ENCODE measurements around the gene CRACR2B.

CRACR2B gene

DNA sequence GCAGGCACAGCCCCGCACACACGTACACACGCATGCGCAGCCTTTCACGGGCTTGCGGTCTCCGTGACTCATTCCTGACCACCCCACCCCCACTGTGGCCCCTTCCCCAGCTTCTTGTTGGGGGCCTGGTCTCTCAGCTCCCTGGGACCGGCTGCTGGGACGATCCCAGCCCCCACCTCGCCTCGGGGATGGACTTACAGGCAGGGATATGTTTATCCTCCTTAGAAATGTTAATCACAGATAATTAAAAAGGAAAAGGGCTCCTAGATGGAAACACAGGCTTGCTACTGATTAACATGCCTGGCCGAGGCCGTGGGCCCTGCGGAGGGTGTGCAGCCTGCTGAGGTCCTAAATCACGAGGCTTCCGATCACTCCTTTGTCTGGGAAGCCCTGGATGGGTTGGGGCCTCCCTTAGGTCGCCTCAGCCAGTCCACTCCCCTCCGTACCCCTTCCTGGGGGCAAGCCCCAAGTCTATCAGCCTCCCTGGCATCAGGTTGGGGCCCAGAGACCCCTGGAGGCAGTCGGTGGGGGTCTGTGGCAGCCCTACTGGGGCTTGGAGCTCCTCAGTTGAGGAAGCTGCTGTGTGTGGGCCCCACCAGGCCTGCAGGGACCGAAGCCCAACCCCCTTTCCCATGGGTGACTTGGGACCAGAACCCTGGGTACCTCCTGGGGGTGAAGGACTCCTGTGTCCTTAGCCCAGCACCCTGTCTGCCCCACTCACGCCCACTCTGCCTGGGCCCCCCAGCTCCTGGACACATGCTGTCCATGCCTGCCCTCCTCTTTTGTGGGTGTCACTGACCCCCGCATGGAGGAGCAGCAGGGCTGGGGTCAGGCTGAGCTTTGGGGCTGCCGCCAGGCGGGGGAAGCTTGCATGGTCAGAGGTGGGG is 35.5 kb downstream of the CRACR2B start:
- TF ChIP-seq FOXP2 (optimal IDR thresholded peaks at IDR 0.05; ENCODE audit: borderline replicate concordance, extremely low read depth, extremely low read length, insufficient read depth) (no peak), TAF1 (IDR thresholded peaks at IDR 0.05; ENCODE audit: borderline replicate concordance, insufficient read depth, low read length) (no peak), POLR2AphosphoS5 (IDR thresholded peaks at IDR 0.05; ENCODE audit: low read depth, low read length) (no peak), SIN3A (IDR thresholded peaks at IDR 0.05; ENCODE audit: borderline replicate concordance, insufficient read depth, low read length) (no peak)
- TF ChIP-seq, protein P1, sequence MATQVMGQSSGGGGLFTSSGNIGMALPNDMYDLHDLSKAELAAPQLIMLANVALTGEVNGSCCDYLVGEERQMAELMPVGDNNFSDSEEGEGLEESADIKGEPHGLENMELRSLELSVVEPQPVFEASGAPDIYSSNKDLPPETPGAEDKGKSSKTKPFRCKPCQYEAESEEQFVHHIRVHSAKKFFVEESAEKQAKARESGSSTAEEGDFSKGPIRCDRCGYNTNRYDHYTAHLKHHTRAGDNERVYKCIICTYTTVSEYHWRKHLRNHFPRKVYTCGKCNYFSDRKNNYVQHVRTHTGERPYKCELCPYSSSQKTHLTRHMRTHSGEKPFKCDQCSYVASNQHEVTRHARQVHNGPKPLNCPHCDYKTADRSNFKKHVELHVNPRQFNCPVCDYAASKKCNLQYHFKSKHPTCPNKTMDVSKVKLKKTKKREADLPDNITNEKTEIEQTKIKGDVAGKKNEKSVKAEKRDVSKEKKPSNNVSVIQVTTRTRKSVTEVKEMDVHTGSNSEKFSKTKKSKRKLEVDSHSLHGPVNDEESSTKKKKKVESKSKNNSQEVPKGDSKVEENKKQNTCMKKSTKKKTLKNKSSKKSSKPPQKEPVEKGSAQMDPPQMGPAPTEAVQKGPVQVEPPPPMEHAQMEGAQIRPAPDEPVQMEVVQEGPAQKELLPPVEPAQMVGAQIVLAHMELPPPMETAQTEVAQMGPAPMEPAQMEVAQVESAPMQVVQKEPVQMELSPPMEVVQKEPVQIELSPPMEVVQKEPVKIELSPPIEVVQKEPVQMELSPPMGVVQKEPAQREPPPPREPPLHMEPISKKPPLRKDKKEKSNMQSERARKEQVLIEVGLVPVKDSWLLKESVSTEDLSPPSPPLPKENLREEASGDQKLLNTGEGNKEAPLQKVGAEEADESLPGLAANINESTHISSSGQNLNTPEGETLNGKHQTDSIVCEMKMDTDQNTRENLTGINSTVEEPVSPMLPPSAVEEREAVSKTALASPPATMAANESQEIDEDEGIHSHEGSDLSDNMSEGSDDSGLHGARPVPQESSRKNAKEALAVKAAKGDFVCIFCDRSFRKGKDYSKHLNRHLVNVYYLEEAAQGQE (IDR thresholded peaks at IDR 0.05; ENCODE audit: insufficient read depth in 1 of 2, low read depth in 2 of 2, low read length in 2 of 2): no peak

DNA sequence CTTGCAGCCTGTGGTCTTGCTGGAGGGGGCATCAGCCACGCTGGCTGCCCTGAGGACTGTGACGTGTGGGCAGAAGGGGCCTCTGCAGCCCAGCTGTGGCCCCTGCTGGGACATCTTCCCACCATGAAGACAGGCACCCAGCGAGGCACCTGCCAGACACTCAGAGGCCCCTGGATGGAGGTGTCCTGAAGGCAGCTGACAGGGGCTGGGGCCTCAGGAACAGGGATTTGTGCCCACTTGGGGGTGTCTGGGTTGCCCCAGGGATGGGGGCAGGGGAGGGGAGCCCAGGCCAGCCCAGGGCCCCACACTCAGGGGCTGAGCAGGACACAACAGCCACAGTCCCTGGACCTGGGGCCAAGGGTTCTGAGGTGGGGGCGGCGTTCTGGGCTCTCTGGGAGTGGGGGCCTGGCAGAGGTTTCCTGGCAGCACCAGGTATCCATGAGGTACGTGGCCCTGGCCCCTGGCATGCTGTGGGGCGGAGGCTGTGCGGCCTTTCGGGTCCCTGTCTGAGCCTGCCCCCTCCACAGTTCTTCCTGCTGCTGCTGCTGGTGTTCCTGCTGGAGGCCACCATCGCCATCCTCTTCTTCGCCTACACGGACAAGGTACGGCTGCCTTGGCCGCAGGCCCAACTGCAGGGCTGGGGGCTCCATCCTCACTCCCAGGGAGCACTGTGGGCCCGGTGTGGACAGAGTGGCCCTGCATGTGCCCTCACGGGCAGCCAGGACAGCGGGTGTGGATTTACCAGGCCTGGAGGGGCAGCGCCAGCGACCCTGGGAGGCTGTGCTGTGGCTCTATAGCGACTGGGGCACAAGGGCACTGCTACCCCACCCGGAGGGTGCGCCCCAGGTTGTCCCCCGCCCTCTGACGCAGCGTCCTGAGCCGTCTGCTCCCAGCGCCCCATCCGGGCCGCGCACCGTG is 36.5 kb downstream of the CRACR2B start:
- TF ChIP-seq, protein P1 (IDR thresholded peaks at IDR 0.05; ENCODE audit: insufficient read depth in 1 of 2, low read depth in 2 of 2, low read length in 2 of 2): no peak
- peak; percentile 44; the same call in 1 of the 2 replicates for TF ChIP-seq POLR2AphosphoS5 (IDR thresholded peaks at IDR 0.05; ENCODE audit: low read depth, low read length)

DNA sequence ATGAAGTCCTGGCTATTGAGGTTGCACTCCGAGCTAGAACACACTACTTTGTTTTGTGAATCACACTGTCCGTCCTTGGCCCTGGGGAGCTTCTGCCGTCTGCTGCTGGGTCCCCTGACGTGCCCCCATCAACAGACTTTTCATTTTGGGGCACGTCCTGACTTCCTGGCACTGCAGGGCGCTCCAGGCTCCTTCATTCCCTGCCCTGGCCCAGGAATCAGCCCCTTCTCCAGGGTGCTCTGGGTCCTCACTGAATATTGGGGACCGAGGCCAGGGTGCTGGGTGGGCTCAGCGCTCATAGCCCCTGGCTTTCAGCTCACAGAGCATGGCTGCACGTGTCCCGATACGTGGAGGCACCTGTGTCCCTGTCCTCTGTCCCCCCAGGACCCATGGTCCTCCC is 37.2 kb downstream of the CRACR2B start:
- TF ChIP-seq TAF1 (IDR thresholded peaks at IDR 0.05; ENCODE audit: borderline replicate concordance, insufficient read depth, low read length): no peak
- TF ChIP-seq POLR2AphosphoS5 (IDR thresholded peaks at IDR 0.05; ENCODE audit: low read depth, low read length): no peak
- no peak for TF ChIP-seq FOXP2 (optimal IDR thresholded peaks at IDR 0.05; ENCODE audit: borderline replicate concordance, extremely low read depth, extremely low read length, insufficient read depth)
- TF ChIP-seq, protein P1 (IDR thresholded peaks at IDR 0.05; ENCODE audit: insufficient read depth in 1 of 2, low read depth in 2 of 2, low read length in 2 of 2): no peak
- no peak for TF ChIP-seq SIN3A (IDR thresholded peaks at IDR 0.05; ENCODE audit: borderline replicate concordance, insufficient read depth, low read length)

DNA sequence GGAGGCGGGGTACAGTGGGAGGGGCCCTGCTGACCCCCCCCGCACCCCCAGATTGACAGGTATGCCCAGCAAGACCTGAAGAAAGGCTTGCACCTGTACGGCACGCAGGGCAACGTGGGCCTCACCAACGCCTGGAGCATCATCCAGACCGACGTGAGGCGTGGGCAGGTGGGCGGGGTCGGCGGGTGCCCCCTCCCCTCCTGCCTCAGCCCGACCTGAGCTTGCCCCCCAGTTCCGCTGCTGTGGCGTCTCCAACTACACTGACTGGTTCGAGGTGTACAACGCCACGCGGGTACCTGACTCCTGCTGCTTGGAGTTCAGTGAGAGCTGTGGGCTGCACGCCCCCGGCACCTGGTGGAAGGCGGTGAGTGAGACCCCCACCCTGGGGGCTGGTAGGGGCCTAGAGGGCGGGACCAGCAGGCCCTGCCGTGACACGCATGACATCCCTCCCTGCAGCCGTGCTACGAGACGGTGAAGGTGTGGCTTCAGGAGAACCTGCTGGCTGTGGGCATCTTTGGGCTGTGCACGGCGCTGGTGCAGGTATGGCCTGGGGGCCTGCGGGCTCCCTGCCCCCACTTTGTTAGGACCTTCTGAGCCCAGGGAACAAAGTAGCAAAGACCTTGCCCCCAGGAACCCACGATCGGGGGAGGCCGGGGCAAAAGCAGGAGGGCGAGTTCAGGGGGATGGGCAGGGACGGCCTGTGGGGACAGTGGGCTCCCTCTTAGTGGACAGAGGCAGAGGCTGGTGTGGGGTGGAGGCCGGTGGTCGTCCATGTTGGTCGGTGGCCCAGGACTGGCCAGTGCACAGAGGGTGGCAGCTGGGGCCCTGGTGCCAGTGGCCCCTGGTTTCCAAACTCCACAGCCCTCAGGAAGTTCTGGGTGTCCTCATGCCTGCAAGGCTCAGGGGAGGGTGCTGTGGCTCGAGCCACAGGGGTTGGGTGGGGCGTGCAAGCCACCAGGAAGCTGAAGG is 38.0 kb downstream of the CRACR2B start:
- TF ChIP-seq POLR2AphosphoS5 (IDR thresholded peaks at IDR 0.05; ENCODE audit: low read depth, low read length) (no peak), SIN3A (IDR thresholded peaks at IDR 0.05; ENCODE audit: borderline replicate concordance, insufficient read depth, low read length) (no peak), FOXP2 (optimal IDR thresholded peaks at IDR 0.05; ENCODE audit: borderline replicate concordance, extremely low read depth, extremely low read length, insufficient read depth) (no peak), TAF1 (IDR thresholded peaks at IDR 0.05; ENCODE audit: borderline replicate concordance, insufficient read depth, low read length) (no peak)
- TF ChIP-seq, protein P1 (IDR thresholded peaks at IDR 0.05; ENCODE audit: insufficient read depth in 1 of 2, low read depth in 2 of 2, low read length in 2 of 2): no peak

Measured in PFSK-1 (cell line).